RKO (cell line): Measurements from ENCODE around the gene TTC31.

ENCODE experiments used
- DNase-seq: peaks from one replicate; pipeline ENCODE4 v3.0.0-alpha.2; 2016; ENCODE audit warnings: low spot score

Gene TTC31

DNA sequence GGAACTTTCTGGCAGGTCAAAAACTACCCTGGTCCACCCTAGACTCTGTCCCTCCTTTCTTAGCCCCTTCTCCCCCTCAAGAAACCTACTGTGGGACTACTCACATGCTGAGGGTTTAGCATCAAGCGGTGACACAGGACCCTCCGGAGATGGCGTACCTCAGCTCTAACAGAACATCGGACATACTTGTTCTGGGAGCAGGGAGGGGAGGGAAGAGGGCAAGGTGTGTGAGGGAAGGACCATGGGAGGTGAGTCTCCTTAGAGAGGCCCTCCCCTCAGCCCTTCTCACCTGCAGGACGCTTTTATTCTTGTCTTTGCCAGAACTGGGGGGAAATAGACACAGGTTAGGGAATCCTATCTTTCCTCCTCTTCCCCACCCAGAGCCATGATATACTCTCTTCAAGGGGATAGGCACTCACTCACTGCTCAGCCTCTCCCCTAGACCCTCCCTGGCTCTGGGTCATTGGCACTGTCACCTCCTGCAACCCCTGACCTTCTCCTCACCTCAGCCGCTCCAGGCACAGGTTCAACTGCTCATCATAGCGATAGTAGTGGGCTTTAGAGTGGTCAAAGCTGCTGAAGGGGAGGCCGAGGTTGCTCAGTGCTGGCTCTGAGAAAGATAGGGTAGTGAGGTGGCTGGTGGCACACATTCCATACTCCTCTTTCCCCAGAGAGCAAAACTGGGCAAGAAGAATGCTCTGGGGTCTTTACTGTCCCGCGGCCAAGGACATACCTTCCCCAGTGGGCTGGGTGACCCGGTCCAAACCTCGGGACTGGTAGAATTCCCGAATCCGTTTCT, 22.8 kb downstream of the TTC31 start:
- DNase-seq: no peak

DNA sequence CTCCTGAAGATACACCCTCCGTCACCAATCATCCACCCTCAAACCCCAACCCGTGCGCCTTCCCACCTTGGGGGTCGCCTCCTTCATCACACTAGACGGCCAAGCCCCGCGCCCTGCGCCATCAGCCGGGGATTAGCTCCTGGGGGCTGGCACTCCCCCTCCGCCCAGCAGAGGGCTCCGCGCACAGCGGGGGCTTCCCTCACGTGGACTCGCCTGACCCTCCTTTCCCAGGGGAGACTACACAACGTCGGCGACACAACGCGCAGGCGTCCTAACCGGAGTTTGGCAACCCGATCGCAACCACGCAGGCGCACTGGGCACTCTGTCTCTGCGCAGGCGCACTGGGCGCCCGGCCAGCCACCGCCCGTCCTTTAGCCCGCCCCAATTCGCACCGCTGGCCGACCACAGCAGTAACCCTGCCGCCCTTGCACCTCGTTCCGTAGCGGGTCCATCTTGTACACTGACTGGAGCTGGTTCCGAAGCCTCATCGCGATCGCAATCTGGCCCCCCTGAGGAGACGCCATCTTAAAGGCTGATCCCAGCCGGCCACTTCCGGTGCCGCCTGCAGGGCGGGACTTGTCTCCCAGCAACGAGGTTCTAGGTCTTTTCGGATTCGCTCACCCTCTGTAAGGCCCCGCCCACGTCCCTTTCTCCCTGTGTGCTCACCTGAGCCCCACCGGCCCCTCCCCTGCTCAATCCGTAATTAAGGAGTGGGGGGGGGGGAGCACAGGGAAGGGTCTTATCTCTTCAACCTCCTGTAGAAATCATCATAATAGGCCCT, 24.5 kb downstream of the TTC31 start, which contains the start of gene PCGF1:
PCGF1 (minus strand) TSS at position 551 of the 781 bp plus-strand sequence; CDS start at position 524, 27 bp downstream.
- peak; percentile 98 for DNase-seq

DNA sequence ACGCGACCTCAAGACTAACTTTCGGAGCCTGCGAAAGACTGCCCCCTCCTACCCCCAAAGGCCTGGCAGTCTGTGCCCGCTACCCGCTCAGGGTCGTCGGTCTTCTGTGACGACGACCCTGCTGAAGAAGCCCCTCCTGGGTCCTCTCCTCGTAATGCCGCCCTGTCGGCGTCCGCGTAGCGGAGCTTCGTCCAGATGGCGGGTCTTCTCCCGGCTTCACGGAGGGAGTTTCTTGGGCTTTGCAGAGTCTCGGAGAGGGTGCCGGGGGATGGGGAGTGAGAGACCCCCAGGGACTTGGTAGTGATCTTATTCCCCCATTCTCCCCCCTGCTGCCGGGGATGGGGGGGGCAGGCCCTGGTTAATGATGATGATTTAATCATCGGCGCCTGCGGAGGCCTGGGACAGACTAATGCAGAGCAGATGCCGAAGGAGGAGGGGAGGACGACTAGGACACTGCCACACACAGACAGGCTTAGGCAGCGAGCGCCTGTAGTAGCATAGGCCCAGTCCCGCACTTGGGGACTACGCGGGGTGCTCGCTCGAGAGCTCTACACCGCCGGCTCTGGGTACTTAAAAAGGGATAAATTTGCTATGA, 25.1 kb downstream of the TTC31 start:
- peak; percentile 79 for DNase-seq

DNA sequence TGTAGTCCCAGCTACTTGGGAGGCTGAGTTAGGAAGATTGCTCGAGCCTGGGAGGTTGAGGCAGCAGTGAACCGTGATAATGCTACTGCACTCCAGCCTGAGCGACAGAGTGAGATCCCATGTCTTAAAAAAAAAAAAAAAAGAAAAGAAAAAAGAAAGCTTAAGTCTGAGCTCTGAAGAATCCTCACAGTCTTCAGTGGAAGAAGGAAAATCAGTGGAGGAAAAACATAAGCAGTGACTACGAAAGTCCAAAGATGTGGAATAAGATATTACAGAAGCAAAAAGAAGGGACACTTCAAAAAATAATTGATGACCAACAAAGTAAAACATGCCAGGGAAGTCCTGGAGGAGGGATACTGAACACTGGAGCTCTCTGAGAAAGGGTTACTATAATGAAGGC, 27.4 kb downstream of the TTC31 start:
- no peak for DNase-seq

DNA sequence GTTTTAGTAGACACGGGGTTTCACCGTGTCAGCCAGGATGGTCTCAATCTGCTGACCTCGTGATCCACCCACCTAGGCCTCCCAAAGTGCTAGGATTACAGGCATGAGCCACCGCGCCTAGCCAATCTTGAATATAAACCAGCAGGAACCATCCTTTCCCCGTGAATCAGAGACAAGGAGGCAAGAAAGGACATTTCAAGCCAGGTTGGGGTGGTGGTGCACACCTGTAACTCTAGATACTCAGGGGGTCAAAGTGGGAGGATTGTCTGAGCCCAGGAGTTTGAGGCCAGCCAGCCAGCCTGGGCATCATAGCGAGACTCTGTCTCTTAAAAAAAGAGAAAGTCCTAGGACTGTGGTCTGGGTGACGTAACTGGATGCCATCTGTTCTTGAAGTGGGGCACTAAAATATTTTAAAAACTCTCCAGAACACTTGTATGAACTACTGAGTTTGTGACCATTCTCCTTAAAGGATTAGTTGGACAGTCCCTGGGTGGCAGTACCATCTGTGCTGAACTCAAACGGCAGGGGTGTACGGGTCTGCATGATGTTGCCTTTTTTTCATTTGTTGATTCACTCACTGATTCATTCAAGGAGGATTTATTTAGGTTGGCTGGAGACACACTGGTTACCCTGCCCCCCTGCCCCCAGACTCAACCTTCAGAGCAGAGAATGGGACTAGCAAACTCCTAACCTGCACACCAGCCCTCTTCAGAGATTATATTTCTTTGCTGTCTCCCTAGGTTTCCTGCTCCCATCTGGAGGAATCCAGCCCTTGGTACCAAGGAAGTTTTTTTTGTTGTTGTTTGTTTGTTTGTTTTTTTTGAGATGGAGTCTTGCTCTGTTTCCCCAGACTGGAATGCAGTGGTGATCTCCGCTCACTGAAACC, 28.5 kb downstream of the TTC31 start:
- DNase-seq: no peak

DNA sequence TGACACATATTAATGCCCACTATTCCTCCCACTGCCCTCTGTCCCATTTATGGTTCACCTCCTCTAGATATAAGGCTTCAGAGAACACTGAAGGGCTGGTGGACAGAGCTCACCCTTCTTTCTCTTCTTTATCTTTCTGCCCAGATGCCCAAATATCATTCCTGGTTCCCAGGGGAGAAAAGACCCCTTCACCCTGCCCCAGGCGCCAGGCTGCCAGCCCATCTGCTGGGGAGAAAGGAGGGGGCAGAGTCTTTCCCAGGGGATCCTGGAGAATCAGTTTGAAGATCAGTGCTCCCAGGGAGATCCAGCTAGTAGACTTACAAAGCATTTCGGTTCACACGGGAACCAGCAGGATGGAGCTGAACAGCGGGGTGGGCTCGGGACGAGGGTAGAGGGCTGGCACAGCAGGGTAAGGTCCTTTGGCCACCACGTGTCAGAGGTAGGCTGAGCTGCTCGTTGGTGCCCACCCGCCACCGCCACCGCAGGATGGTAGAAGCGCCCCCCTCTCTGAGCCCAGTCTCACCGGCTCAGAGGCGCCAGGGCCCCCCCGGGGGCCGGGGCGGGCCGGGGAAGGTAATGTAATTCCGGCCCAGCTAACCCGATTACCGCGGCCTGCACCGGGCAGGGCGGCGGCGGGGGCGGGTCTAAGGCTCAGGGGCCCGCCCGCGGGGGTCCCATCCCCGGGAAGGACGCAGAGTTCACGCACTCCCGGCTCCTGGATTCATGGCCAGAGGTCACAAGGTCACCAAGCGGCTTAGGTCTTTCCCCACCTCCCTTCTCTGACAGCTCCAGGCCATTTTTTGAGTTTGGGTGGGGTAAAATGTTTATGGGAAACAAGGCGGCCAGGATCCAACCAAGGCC, 30.1 kb downstream of the TTC31 start:
- DNase-seq: no peak

DNA sequence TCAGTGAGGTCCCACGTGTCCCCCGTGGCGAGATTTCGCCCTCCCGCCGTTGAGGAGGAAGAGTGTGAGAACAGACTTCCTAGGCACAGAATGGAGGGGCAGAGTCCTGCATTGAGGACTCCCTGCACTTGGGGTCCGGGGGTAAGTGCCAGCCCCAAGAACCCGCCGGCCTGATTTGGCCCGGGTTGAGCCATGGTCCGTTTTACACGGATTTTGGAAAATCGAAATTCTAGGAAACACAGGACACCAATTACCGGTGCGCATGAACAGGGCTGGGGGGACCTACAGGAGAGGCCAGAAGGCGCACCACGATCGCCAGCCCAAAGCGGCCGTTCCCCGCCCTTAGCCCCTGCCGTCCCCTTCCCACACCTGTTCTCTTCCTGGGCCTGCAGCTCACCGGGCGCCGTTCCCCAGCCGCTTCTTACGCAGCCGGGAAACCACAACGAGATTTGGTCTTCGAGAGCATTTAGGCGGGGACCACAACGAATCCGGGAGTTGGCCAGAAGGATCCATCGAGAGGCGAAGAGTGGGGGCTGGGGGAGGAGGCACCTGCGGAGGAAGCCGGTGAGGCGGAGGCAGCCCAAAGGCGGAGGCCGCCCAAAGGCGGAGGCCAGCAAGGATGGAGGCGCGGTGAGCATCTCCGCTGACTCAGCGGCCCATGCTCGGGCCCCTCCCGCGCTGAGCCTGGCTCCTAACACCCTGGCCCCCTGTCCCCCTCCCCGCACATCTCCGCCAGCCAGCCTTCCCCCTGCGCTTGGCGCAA, 30.9 kb downstream of the TTC31 start:
- DNase-seq: no peak

DNA sequence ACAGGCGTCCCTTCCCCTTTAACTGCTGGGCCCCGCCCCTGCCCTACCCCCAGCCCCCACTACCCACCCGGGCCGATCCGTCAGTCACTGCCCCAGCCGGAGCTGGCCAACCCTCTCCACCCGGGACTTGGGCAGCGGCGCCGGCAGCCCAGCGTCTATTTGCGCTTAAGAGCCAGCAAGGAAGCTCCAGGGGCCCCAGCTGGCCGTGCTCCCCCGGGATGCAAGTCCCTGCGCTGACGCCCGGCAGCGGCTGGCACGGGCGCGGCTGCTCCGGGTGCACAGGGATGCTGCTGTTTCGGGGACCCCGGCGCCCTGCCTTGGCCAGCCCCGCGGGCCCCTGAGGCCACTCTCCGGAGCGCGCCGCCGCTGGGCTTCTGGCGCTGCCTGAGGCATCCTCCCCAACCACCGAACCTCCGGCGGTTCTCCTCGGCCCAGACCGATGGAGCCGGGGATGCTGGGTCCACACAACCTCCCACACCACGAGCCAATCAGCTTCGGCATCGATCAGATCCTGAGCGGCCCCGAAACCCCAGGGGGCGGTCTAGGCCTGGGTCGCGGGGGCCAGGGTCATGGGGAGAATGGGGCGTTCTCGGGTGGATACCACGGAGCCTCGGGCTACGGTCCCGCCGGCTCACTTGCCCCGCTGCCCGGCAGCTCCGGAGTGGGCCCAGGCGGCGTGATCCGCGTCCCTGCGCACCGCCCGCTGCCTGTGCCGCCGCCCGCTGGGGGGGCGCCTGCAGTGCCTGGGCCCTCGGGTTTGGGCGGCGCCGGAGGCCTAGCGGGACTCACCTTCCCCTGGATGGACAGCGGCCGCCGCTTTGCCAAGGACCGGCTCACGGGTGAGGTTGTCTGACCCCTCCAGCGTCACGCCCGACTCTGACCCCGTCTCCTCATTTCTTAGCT, 31.7 kb downstream of the TTC31 start, which contains the start of gene TLX2:
TLX2 (plus strand) TSS at position 83 of the 903 bp plus-strand sequence; CDS start at position 440, 357 bp downstream.
- no peak for DNase-seq

DNA sequence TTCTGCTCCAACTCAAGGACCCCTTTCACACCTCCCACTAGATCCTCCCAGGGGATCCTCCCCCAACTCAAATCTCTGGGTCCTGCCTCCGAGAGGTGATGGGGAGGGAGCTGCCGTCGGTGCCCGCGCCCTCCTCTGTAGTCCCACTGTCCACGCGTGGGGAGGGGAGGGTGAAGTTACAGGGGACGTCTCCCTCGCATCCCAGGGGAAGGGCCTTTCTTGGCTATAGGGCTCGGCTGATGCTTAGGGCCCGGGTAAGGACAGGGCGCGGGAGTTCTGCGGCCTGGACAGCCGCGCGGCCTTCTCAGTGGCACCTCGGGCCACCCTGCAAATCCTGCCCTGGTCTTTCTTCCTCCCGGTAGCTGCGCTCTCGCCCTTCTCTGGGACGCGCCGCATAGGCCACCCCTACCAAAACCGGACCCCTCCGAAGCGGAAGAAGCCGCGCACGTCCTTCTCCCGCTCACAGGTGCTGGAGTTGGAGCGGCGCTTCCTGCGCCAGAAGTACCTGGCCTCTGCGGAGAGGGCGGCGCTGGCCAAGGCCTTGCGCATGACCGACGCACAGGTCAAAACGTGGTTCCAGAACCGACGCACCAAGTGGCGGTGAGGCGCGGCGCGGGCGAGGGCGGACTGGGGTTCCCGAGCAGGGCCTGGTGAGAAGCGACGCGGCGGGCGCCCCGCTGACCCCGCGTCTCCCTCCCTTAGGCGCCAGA, 32.5 kb downstream of the TTC31 start:
- DNase-seq: no peak

DNA sequence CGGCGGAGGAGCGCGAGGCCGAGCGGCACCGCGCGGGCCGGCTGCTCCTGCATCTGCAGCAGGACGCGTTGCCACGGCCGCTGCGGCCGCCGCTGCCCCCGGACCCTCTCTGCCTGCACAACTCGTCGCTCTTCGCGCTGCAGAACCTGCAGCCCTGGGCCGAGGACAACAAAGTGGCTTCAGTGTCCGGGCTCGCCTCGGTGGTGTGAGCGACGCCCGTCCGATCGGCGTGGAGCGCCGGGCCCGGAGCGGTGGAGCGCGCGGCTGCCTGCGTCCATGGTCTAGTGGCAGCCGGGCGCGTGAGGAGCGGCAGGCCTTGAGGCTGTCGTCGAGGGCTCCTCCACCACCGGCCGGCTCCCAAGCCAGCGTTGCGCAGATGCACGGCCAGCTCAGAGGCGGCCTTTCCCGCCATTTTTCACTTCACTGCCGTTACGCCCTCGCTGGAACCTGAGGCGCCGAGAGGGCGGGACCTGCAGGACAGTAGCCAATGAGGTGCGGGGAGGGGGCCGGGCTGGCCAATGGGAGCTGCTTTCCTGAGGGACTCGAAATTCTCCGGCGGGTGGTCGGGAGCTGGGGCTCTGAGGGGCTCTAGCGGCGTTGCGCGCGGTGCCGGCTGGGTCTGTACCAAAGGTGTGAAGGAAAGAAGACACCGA, 33.2 kb downstream of the TTC31 start:
- DNase-seq: no peak

DNA sequence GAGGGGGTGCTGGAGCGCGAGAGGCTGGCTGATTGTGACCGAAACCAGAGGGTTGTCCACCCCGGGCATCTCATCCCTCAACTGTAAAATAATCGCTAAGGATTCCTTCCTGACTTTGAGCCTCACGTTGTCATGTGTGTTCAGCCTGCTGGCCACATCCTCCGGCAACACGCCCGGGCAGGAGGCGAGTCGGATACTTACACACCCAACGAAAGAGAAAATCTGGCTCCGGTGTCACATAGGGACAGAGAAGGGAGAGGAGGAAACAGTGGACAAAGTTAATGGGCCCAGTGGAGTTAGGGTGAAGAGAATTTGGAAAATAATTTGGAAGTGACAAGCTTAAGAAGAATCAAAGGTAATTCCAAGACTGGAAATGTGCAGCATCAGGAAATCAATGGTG, 33.8 kb downstream of the TTC31 start:
- no peak for DNase-seq

DNA sequence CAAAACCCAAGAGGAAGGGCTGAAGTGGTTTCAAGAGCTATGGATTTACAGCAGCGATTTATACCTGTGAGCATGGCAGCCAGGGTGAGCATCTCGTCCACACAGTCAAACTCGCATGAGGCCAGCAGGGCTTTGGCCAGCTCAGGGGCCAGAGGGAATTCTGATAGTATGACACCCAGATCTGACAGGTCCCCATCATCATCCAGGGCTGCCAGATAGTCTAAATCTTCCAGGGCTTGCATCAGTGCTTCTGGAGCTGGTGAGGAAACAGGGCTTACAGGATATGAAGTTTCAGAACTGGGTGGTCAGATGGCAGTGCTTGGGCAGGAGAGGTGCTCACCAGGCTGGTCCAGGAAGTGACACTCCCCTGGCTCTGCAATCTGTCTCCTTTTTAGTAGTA, 39.6 kb downstream of the TTC31 start:
- no peak for DNase-seq

DNA sequence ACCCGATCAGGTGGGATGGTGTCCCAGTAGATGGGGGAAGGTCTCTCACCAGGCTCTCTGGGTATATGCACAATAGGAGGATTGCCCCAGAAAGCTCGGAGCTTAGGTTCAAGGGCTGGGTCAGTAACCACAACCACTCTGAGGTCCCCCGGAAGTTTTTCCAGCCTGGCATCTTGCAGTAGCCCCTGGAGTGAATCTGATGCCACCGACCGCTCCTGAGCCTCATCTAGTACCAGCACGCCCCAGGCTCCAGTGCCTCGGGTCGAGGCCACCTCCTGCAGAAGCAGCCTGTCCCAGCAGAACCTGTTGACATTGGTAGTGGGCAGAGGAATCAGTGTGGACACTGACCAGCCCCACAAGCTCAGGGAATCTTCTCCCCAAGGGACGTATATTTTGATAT, 41.1 kb downstream of the TTC31 start:
- no peak for DNase-seq

DNA sequence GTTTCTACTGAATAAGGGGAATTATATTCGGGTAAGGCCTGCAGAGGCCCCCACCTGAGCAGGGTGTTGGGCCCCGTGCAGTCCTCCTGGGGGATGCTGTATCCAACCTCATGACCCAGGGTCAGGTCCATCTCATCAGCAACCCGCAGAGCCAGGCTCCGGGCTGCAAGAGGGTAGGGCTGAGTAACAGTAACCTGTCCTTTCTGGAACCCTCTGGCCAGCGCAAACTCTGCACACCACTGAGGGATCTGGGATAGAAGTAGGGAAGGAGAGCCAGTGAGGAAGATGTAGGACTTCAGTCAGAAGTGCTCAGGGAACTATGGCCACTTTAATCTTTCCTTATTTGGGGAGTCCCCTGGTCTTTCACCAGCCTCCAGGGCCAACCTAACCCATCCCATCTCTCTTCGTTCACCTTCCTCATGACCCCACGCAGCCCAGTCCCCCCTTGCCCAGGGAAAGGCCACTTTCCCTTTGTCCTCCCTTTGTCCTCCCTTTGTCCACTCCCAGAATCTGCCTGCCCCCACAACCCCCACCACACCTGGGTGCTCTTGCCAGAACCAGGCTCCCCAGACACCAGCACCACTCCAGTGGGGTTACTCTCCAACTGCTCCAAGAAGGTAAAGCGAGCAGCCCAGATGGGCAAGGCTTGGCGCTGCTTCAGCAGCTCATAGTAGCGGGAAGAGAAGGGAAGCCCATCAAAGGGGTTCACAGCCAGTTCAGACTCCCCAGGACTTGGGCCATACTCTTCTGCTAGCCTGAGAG, 42.3 kb downstream of the TTC31 start:
- no peak for DNase-seq

DNA sequence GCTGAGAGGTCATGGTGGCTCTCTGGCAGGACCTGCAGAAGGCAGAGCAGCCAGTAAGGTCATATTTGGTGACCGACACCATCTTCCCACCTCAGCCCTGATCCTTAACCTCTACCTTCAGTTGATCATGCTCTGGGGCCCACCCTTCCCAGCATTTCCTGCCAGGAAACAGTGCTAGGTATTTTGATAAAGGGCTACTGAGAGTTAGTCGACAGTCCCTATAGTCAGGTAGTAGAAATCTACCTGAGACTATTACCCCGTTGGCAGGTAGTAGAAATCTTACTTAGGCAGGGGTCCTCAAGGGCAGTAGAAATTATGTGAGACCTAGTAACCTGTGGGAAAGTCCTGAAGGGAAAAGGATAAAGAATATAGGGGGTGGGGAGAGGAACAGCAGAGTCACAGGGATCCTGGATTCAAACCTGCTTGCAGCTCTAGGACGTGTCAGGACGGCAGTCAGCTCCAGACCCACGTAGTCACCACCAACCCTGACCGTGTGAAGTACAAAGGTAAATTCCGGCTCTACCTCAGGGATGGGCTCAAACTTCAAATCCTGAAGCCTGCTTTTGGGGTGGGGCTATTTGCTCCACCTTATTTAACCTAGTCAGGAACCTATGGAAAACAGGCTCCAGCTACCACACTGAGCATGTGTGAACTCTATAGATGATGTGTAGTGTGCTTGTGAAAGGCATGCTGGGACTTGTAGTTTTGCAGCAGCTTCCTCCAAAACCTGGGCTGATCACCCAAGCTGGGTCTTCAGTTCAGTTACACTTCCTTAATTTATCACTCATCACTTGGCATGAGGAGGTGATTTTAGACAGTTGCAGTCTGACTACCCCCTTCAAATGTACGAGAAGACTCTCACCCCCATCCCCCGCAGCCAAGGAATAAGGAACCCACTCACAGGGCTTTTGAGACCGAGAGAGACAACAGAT, 43.1 kb downstream of the TTC31 start, which contains the start of gene DQX1:
DQX1 (minus strand) TSS at position 515 of the 932 bp plus-strand sequence; CDS start at position 13, 502 bp downstream.
- peak; percentile 61 for DNase-seq
